GM18870 (cell line): Measurements from ENCODE around the gene SNAP29.
"Not testable (repeated sequence)": the region's sequence is repeated elsewhere in the genome, so short reads cannot be mapped to it uniquely, and the experiment has no call there.

Experiments used
- ATAC-seq: cut with Tn5 transposase; IDR thresholded peaks from one replicate; pipeline ENCODE4 v1.9.1; 2021; ENCODE audit warnings: moderate library complexity; ENCODE audit not compliant: unreplicated experiment

The SNAP29 gene

GRCh38 chr22:20897737-20898136 is 38.9 kb downstream of the SNAP29 start:
- not testable (repeated sequence) for ATAC-seq

- no peak for ATAC-seq
These were observed 41.1 kb downstream of the SNAP29 start for GRCh38 chr22:20899827-20900423.

- not testable (repeated sequence) for ATAC-seq
These were observed 42.6 kb downstream of the SNAP29 start for GRCh38 chr22:20901093-20902033.

GRCh38 chr22:20903093-20903492 is 44.3 kb downstream of the SNAP29 start:
- ATAC-seq = no peak

- no peak for ATAC-seq
These were observed 45.5 kb downstream of the SNAP29 start for GRCh38 chr22:20904008-20904979.

GRCh38 chr22:20904980-20905355 is 46.2 kb downstream of the SNAP29 start:
- no peak for ATAC-seq

DNA sequence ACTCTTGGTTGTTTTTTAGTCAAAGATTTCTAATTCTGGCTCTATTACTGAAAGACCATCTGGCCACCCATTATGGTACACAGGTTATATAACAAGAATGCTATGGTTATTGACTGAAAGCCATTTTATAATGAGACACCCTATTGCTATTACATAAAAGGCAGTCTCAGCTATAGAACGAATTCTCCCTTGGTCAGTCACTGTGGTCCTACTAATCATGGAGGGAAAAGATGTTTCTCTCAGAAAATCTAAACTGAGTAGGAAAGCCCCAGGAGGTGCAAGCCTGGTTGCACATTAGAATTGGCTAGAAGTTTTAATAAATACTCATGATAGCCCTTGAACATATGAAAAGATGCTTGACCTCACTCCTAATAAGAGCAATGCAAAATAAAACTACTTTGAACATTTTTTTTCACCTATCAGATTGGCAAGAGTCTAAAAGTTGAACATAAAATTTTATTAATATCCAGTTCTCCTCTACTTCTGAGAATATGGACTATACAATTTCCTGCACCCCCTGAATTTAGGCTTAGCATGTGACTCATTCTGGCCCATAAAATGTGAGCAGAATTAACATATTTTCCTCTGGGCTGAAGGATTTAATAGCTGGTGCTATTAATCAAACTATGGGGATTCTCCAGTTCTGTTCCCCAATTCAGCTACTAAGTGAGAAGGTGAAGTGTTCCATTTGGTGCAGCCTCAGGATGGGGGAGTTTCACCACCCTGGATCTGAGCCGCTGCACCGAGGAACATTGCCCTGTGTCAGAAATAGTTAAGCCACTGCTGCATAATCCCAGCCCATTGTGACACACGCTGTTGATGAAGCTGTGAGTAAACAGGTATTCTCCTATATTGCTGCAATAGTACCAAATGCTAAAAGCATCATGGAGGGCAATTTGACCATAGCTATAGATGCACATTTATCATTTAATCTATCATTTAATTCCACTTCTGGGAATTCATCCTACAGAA is 46.9 kb downstream of the SNAP29 start:
- ATAC-seq = no peak

- no peak for ATAC-seq
These were observed 47.6 kb downstream of the SNAP29 start for GRCh38 chr22:20906387-20906767.

DNA sequence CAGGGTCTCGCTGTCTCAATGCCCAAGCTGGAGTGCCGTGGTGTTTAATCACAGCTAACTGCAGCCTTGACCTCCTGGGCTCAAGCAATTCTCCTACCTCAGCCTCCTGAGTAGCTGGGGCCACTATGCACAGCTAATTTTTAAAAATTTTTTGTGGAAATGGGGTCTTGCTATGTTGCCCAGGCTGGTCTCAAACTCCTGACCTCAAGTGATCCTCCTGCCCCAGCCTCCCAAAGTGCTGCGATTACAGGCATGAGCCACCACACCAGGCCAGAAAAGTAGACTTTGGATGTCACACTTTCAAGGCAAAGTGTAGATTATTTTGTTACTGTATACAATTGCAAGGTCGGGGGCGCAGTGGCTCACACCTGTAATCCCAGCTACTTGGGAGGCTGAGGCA is 49.9 kb downstream of the SNAP29 start:
- not testable (repeated sequence) for ATAC-seq

DNA sequence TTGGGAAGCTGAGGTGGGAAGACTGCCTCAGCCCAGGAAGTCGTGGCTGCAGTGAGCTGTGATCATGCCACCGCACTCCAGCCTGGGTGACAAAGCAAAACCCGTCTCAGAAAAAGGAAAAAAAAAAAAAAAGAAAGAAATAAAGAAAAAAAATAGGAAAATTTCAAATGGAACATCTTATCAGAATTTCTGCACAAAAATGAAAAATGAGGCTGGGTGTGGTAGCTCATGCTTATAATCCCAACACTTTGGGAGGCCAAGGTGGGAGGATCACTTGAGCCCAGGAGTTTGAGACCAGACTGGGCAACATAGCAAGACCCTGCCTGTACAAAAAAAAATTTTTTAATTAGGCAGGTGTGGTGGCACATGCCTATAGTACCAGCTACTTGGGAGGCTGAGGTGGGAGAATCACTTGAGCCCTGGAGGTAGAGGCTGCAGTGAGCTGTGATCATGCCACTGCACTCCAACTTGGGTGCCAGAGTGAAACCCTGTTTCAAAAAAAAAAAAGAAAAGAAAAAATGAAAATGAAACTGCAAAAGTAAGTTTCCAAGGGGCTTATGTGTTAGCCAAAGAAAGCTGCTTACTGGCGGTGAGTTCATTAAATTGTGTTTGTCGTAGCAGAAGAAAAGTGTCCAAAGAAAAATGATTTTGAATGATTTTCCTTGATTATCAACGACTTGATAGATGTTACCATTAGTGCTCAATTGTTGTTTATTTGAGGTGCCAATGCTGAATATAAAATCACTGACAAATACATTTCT is 50.9 kb downstream of the SNAP29 start:
- no peak for ATAC-seq

DNA sequence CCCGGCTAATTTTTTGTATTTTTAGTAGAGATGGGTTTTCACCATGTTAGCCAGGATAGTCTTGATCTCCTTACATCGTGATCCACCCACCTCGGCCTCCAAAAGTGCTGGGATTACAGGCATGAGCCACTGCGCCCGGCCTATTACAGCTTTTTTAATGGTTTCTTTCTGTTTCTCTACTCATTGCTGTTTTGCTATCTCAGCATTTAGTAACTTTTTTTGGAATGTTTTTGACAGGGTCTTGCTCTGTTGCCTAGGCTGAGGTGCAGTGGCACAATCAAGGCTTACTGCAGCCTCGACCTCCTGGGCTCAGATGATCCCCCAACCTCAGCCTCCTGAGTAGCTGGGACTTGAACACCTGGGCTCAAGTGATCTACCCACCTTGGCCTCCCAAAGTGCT is 53.7 kb downstream of the SNAP29 start:
- no peak for ATAC-seq

- peak; percentile 79 for ATAC-seq
These were observed 58.4 kb downstream of the SNAP29 start, which contains the start of gene CRKL for GRCh38 chr22:20916916-20917810. Gene CRKL, plus strand, starts transcription at chr22:20917407. Its CDS starts 528 bp downstream, at chr22:20917935.

DNA sequence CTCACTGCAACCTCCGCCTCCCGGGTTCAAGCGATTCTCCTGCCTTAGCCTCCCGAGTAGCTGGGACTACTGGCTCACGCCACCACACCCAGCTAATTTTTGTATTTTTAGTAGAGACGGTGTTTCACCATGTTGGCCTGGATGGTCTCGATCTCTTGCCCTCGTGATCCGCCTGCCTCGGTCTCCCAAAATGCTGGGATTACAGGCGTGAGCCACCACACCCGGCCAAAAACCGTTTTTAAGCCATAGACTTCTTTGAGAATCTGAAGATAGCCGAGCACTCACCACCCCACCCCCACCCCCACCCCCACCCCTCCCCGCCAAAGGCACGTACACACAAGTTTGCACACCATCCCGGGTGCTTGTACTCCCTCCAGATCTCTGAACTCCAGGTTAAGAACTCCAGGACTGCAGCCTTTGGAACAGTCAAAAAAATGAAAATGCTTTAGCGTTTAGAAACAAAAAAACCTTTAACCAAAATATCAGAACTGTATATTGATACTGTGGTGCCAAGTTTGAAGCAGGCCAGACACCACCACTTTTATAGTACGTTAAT is 59.9 kb downstream of the SNAP29 start:
- ATAC-seq = no peak

DNA sequence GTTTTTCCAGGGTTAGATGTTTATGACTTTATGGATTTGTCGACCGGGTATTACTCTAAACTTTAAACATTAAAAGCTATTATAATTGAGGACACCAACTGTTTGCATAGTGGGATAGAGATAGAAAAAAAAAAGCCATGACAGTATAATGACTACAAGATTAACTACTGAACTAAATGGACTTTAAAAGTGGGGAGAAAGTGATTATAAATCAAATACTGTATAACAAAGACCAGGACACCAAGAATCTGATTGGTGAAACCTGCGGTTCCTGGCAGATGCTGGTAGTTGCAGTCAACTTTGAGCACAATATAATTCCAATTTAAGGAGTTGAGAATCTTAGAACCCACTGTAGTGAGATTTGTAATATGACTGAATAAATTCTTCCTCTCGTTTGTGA is 60.9 kb downstream of the SNAP29 start:
- no peak for ATAC-seq

DNA sequence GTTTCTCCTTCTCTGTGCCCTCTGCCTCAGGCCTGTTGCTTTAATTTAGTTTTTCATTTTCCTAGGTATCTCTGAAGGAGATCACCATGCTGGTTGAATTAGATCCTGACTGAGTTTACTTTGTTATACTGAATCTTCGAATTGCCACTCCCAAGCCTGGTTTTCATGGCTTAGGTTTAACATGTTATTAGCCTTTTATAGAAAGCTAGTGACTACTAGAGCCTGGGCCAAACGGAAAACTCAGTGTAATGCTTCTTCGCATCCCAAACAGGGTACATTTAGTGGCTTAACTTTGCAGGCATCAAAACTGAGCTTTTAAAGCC is 62.0 kb downstream of the SNAP29 start:
- ATAC-seq = no peak

DNA sequence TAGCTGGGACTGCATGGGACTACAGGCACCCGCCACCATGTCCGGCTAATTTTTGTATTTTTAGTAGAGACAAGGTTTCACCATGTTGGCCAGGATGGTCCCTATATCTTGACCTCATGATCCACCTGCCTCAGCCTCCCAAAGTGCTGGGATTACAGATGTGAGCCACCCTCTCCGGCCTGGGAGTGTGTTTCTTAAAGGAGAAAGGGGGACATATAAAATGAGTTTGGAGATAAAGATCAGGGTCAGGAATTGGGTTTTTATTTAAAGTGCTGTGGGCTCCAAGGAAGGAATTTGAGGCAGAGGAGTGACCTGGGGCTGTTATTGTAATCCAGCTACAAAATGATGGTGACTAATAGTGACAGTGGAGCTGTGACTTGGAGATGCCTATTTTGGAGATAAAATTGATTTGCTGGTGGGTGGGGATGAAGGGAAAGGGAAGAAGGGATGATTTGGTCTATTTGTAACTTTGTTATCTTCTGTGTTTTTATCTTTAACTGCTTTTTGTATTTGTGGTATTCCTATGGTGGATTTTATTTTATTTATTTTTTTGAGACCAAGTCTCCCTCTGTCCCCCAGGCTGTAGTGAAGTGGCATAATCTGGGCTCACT is 63.4 kb downstream of the SNAP29 start:
- ATAC-seq = no peak

DNA sequence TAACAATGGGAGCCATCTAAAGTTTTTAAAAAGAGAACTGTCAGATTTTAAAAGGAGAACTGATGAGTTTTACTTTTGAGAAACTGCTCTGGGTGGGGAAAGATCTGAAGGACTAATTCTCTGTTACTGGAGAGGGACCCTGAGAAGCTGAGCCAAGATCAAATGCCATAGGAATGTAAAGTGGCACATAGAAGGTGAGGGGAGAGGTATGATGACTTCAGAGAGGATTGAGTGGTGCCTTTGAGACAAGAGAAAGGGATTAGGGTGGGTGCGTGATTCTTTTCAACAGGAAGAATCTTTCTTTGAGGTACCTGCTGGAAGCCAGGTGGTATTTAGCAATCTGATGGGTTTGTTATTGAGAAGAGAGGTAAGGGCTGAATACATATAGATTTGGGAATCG is 67.4 kb downstream of the SNAP29 start:
- no peak for ATAC-seq
